Keratinocyte (primary cell): ENCODE results near the gene DUS4L. TPM values are rescaled to one million over a fixed set of nuclear protein-coding genes. Genes with fewer than 3 reads are reported as not detected.
A peak's percentile ranks its signal among the peaks of the same experiment; 100 is the strongest.

Source experiments
- DNase-seq: peaks from one replicate; pipeline ENCODE4 v3.0.0-alpha.2; 2011; ENCODE audit warnings: low read depth, missing footprints, low spot score
- FAIRE-seq: peaks from 2 replicates; lab custom pipeline; 2011; peaks lifted over from hg19 to GRCh38; lab: Jason Lieb, UNC
- H2AFZ ChIP-seq: 2 replicates; pipeline ENCODE4 v1.6.0; 2012; ENCODE audit warnings: low read length, control low read depth, inconsistent platforms; ENCODE audit not compliant: control insufficient read depth
- H3K27ac ChIP-seq: 2 replicates; pipeline ENCODE4 v1.5.1; 2011; ENCODE audit warnings: low read length; ENCODE audit not compliant: control insufficient read depth, insufficient read depth
- H3K27me3 ChIP-seq: 3 replicates; pipeline ENCODE4 v1.6.0; 2011; ENCODE audit warnings: low read length; ENCODE audit not compliant: control insufficient read depth, insufficient read depth; ENCODE audit errors: extremely low read depth
- H3K36me3 ChIP-seq, 2 experiments: 2 replicates in 1 of 2; 3 replicates in 1 of 2; pipeline ENCODE4 v1.5.1; 2011; ENCODE audit warnings: low read length in 2 of 2, mild to moderate bottlenecking in 1 of 2; ENCODE audit not compliant: control insufficient read depth in 2 of 2, insufficient read depth in 2 of 2; ENCODE audit errors: extremely low read depth in 1 of 2
- H3K4me1 ChIP-seq: 3 replicates; pipeline ENCODE4 v1.5.1; 2011; ENCODE audit warnings: low read length; ENCODE audit not compliant: control insufficient read depth, insufficient read depth; ENCODE audit errors: extremely low read depth
- H3K4me2 ChIP-seq: 3 replicates; pipeline ENCODE4 v1.6.0; 2011; ENCODE audit warnings: low read depth, low read length; ENCODE audit not compliant: control insufficient read depth, insufficient read depth; ENCODE audit errors: extremely low read depth
- H3K4me3 ChIP-seq, 3 experiments: fragments of 200-600 bp in 1 of 3; sonication (generic) in 1 of 3; 2 replicates in 2 of 3; 3 replicates in 1 of 3; pipeline ENCODE4 v1.5.1; 2011 to 2016; ENCODE audit warnings: low read length in 3 of 3, mild to moderate bottlenecking in 3 of 3, control low read depth in 2 of 3, inconsistent platforms in 1 of 3, low read depth in 1 of 3, mixed read lengths in 1 of 3, mixed run types in 1 of 3, moderate library complexity in 1 of 3; ENCODE audit not compliant: control insufficient read depth in 2 of 3, insufficient read depth in 2 of 3; ENCODE audit errors: extremely low read depth in 1 of 3
- H3K79me2 ChIP-seq: 2 replicates; pipeline ENCODE4 v1.6.0; 2012; ENCODE audit warnings: low read length; ENCODE audit not compliant: control insufficient read depth, insufficient read depth
- H3K9ac ChIP-seq: 3 replicates; pipeline ENCODE4 v1.6.0; 2011; ENCODE audit warnings: low read length; ENCODE audit not compliant: control insufficient read depth, insufficient read depth; ENCODE audit errors: extremely low read depth
- H3K9me1 ChIP-seq: 3 replicates; pipeline ENCODE4 v1.6.0; 2011; ENCODE audit warnings: low read length; ENCODE audit not compliant: control insufficient read depth, insufficient read depth; ENCODE audit errors: extremely low read depth
- H3K9me3 ChIP-seq: 2 replicates; pipeline ENCODE4 v1.5.1; 2012; ENCODE audit warnings: low read depth, low read length; ENCODE audit not compliant: control insufficient read depth
- H4K20me1 ChIP-seq: 3 replicates; pipeline ENCODE4 v1.6.0; 2011; ENCODE audit warnings: low read length; ENCODE audit not compliant: control insufficient read depth, insufficient read depth; ENCODE audit errors: extremely low read depth
- EZH2 ChIP-seq: IDR thresholded peaks from one replicate; pipeline ENCODE4 v1.6.1; 2012; ENCODE audit warnings: inconsistent platforms, mild to moderate bottlenecking, low read length, moderate library complexity
- dilution Hi-C: fragments of 300-500 bp; cut with MboI; formaldehyde crosslinking; loops from one replicate; pipeline ENCODE4 v1.7.0; 2020; ENCODE audit warnings: low sequenced_read_pairs; ENCODE audit not compliant: extremely low pct_ligation_motif_present
- polyA plus RNA-seq, 5 experiments: library from polyadenylated mRNA; depleted of rRNA in 3 of 5; stranded (reverse) in 3 of 5; stranded (forward) in 1 of 5; unstranded in 1 of 5; fragments of >200 nt; gene quantifications; 1 replicate in 1 of 5; 2 replicates in 3 of 5; 3 replicates in 1 of 5; pipeline versions ENCODE4 v1.2.1 to v1.2.3, GENCODE V29; 2011 to 2012; ENCODE audit warnings: missing spikeins in 2 of 5, low read depth in 1 of 5, low replicate concordance in 1 of 5
- TF ChIP-seq, protein P1 (sequence below), 3 experiments: IDR thresholded peaks in 1 of 3; conservative IDR thresholded peaks in 1 of 3; optimal IDR thresholded peaks in 1 of 3; 2 replicates in 2 of 3; 3 replicates in 1 of 3; pipeline versions ENCODE3 to v1.5.1; 2011; ENCODE audit warnings: low read length in 3 of 3, mild to moderate bottlenecking in 3 of 3, moderate library complexity in 2 of 3, control low read depth in 1 of 3, inconsistent platforms in 1 of 3; ENCODE audit not compliant: insufficient read depth in 2 of 3; ENCODE audit errors: extremely low read depth in 1 of 3

The DUS4L gene
- polyA plus RNA-seq, 1 donor (not counting 4 experiments of a cell fraction or from before 2014, with no cell fraction given) = 11.3 TPM

DNA sequence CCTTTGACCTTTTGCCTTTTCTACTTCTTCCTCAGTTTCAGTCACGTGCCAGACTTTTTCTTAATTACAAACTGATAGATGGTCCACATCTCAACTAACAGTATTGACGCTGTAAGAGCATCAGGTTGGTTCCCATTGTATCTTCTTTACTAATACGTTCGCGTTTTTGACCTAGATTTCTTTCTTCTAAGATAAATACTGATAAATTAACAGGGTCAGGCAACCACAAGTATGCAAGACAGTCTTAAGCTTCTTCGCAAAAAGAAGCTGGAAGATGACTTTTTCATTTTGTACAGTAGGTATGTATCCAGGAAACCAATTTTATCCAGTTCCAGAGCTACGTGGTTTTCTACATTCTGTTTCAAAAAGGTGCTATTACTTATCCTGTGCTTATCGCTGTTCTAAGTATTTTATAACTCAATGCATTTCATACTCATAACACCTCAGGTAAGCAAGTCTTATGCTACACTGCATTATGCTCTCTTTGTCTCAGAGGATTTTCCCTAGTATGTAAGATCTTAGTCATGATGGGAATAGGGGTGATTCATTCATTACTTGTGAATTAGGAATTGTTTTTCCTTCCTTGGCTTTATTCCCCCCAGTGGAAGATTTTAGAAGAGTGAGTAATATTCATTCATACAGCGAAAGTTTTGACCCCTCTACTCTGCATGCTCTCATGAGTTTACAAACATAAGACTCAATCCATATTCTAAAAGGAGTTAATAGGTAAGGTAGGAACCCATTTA is 955 bp downstream of the DUS4L start:
- no peak for TF ChIP-seq EZH2
- TF ChIP-seq, protein P1, sequence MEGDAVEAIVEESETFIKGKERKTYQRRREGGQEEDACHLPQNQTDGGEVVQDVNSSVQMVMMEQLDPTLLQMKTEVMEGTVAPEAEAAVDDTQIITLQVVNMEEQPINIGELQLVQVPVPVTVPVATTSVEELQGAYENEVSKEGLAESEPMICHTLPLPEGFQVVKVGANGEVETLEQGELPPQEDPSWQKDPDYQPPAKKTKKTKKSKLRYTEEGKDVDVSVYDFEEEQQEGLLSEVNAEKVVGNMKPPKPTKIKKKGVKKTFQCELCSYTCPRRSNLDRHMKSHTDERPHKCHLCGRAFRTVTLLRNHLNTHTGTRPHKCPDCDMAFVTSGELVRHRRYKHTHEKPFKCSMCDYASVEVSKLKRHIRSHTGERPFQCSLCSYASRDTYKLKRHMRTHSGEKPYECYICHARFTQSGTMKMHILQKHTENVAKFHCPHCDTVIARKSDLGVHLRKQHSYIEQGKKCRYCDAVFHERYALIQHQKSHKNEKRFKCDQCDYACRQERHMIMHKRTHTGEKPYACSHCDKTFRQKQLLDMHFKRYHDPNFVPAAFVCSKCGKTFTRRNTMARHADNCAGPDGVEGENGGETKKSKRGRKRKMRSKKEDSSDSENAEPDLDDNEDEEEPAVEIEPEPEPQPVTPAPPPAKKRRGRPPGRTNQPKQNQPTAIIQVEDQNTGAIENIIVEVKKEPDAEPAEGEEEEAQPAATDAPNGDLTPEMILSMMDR (optimal IDR thresholded peaks at IDR 0.05 in 1 of 3, IDR thresholded peaks at IDR 0.05 in 1 of 3, conservative IDR thresholded peaks at IDR 0.05 in 1 of 3; ENCODE audit: extremely low read depth in 1 of 3, insufficient read depth in 2 of 3, low read length in 3 of 3) = no peak
- DNase-seq = peak; percentile 58
- H3K9me1 ChIP-seq = no peaks in the 10 kb centered on the region
- peak overlapping the region; percentile 97 for H3K9ac ChIP-seq
- H3K79me2 ChIP-seq = peaks cover 33% of the 10 kb centered on the region
- no peaks in the 10 kb centered on the region for H4K20me1 ChIP-seq
- no peaks in the 10 kb centered on the region for H3K9me3 ChIP-seq
- peaks cover 36% of the 10 kb centered on the region for H3K4me1 ChIP-seq
- H3K27me3 ChIP-seq = no peaks in the 10 kb centered on the region
- peak overlapping the region; percentile 94 for H3K27ac ChIP-seq
- H3K4me3 ChIP-seq = peak overlapping the region; percentile 88 to 94 (median 93)
- H2AFZ ChIP-seq = peak overlapping the region; percentile 12
- dilution Hi-C loops = no loop called here
- H3K36me3 ChIP-seq = no peaks in the 10 kb centered on the region
- peak; percentile 65 for FAIRE-seq
- H3K4me2 ChIP-seq = peak overlapping the region; percentile 95

DNA sequence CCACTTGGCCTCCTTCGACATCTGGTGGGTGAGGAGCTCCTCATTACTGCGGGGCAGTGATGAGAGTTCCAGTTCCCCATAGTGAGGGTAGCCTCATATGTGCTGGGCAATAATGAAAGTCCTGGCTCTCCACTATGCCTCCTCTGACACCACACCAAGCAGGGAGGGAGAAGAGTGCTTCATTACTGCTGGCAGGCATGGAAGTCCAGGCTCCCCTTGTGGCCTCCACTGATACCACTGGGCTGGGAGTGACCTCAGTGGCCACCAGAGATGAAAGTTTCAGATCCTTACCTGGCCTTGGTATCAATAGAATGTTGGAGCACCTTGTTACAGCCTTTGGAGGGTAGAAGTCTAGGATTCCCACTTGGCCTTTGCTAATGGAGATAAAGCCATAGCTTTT is 6.5 kb downstream of the DUS4L start:
- Histone ChIP-seq H3K4me1 (peaks cover 7% of the 10 kb centered on the region), H2AFZ (no peak overlapping the region), H3K79me2 (peaks cover 8% of the 10 kb centered on the region), H3K27ac (no peak overlapping the region), H3K9me3 (no peaks in the 10 kb centered on the region), H3K9me1 (no peaks in the 10 kb centered on the region), H3K4me2 (no peak overlapping the region), H4K20me1 (no peaks in the 10 kb centered on the region), H3K9ac (no peak overlapping the region), H3K4me3 (no peak overlapping the region), H3K27me3 (no peaks in the 10 kb centered on the region), H3K36me3 (peaks cover 0 to 12% of the 10 kb centered on the region in 2 experiments)
- DNase-seq (no peak), FAIRE-seq (no peak)
- TF ChIP-seq, protein P1 (optimal IDR thresholded peaks at IDR 0.05 in 1 of 3, IDR thresholded peaks at IDR 0.05 in 1 of 3, conservative IDR thresholded peaks at IDR 0.05 in 1 of 3; ENCODE audit: extremely low read depth in 1 of 3, insufficient read depth in 2 of 3, low read length in 3 of 3) = no peak
- no peak for TF ChIP-seq EZH2
- dilution Hi-C loops = no loop called here
